Daoy (cell line): ENCODE data around the gene CST7. TPM values are rescaled to one million over a fixed set of nuclear protein-coding genes. Genes with fewer than 3 reads are reported as not detected.
"Not testable (repeated sequence)": the region's sequence is repeated elsewhere in the genome, so short reads cannot be mapped to it uniquely, and the experiment has no call there.

Experiments
- DNase-seq: peaks from one replicate; pipeline ENCODE4 v3.0.0-alpha.2; 2015; ENCODE audit warnings: low read depth
- total RNA-seq: library from RNA; depleted of rRNA; stranded (reverse); fragments of >200 nt; shearing (Covaris generic); gene quantifications from 2 replicates; pipeline ENCODE4 v1.2.3, GENCODE V29; 2014

Gene CST7
- total RNA-seq, 1 experiment from 2014 or later = not detected

- not testable (repeated sequence) for DNase-seq
Observed at GRCh38 chr20:24929867-24930723, 19.0 kb upstream of the CST7 start.

- DNase-seq = not testable (repeated sequence)
Observed at GRCh38 chr20:24930724-24931688, 18.1 kb upstream of the CST7 start.

GRCh38 chr20:24931893-24932292 is 17.2 kb upstream of the CST7 start:
- not testable (repeated sequence) for DNase-seq

DNA sequence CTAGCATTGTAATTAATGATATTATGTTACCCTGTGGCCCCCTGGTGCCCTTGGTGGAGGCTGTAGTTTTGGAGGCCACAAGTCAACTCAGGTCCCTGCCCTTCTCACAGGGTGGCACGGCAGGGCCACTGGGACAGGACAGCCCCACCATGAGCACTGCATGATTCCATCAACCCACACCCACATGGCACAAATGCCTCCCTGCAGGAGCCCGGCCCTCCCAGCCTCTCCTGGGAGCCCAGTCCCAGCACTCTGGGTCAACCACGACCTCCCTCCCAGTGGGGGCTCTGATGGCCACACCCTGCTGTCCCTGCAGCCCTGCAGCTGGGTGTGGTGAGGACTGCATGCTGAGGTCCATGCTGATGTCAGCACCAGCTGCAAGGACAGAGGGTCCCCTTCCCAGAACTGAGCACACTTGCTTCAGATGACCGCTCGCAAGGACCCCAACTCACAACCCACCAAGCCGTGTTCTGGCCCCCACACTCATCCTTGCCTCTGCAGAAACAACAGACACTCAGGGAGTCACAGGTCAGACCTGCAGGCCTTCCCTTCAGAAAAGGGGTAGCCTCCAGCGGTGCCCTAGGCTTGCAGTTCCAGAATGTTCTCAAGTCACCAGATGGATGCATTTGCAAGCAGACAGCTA is 15.7 kb upstream of the CST7 start:
- no peak for DNase-seq

- DNase-seq = no peak
Observed at GRCh38 chr20:24934101-24934661, 14.9 kb upstream of the CST7 start.

- no peak for DNase-seq
Observed at GRCh38 chr20:24934716-24935115, 14.4 kb upstream of the CST7 start.

DNA sequence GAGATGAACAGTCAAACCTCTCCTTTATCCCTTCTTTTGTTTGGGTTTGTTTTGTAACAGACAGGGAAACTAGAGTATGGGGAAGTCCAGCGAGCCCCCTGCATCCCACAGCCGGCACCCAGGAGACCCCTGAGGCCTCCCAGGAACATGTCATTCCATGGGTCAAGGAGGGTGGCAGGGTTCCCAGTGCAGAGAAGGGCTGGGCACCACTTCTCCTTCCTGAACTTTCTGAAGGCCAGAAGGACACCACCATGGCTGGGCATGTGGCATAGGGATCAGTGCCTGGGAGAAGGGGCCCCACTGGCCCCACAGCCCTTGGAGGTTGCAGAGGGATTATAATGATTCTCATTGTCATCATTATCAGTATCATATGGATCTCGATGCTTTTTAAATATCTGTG is 13.9 kb upstream of the CST7 start:
- no peak for DNase-seq

DNA sequence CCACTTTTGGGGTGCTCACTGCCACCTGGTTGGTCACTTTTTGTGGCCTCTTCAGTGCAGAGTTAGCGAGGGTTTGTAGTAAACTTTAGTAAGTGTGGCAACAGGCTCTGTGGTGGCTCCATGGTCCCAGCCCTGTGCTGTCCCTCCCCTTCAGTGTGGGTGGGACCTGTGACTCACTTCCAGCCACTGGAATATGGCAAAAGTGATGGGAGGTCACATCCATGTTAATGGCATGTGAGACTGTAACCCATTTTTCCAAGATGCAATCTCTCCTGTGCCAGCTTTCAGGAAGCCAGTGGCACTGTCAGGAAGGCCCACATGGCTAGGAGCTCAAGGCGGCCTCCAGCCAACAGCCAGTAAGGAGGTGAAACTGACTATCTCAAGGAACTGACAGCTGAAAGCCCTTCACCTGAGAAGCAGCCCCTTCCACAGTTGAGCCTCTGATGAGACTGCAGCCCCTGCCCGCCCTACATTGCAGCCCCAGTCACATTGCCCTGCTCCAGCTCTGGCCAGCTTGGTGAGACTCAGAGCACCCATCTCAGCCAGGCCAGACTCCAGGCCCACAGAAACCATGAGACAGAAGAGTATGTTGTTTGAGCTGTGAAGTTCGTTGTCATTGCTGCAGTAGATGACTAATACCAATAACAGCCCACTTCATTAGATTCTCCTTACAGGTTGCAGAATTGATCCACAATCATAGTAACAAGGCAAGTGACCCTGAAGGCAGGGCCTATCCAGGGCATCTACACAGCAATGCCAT is 13.1 kb upstream of the CST7 start:
- no peak for DNase-seq

- DNase-seq = no peak
Observed at GRCh38 chr20:24936526-24937407, 12.3 kb upstream of the CST7 start.

GRCh38 chr20:24937579-24937978 is 11.5 kb upstream of the CST7 start:
- no peak for DNase-seq

- no peak for DNase-seq
Observed at GRCh38 chr20:24938498-24938897, 10.6 kb upstream of the CST7 start.

DNA sequence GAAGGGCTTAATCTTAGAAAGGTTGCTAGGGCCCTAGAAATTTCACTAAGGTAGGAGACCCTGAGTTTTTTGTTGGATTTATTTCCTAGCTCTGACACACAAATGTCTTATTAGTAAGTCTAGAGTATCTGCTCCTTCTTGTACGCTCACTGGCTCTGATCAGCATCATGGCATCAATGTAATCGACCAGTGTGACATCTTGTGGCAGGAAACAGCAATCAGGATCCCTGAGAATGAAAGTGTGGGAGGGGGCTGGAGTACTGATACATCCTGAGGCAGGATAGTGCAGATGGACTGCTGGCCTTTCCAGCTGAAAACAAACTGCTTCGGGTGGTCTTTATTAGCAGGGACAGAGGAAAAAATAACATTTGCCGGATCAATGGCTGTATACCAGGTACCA is 10.0 kb upstream of the CST7 start:
- no peak for DNase-seq

GRCh38 chr20:24942679-24943078 is 6.4 kb upstream of the CST7 start:
- no peak for DNase-seq

GRCh38 chr20:24943196-24943595 is 5.9 kb upstream of the CST7 start:
- no peak for DNase-seq

- no peak for DNase-seq
Observed at GRCh38 chr20:24943731-24944130, 5.3 kb upstream of the CST7 start.

DNA sequence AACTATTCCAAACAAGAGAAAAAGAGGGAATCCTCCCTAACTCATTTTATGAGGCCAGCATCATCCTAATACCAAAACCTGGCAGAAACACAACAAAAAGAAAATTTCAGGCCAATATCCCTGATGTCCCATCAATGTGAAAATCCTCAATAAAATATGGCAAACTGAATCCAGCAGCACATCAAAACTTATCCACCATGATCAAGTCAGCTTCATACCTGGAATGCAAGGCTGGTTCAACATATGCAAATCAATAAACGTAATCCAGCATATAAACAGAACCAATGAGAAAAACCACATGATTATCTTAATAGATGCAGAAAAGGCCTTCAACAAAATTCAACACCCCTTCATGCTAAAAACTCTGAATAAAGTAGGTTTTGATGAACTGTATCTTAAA is 2.7 kb upstream of the CST7 start:
- DNase-seq = not testable (repeated sequence)

DNA sequence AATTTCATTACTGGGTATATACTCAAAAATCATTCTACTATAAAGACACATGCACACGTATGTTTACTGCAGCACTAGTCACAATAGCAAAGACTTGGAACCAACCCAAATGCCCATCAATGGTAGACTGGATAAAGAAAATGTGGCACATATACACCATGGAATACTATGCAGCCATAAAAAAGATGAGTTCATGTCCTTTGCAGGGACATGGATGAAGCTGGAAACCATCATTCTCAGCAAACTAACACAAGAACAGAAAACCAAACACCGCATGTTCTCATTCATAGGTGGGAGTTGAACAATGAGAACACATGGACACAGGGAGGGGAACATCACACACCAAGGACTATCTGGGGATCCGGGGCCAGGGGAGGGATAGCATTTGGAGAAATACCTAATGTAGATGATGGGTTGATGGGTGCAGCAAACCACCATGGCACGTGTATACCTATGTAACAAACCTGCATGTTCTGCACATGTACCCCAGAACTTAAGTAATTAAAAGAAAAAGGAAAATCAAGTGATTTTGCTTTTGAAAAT is 602 bp upstream of the CST7 start:
- DNase-seq = not testable (repeated sequence)

DNA sequence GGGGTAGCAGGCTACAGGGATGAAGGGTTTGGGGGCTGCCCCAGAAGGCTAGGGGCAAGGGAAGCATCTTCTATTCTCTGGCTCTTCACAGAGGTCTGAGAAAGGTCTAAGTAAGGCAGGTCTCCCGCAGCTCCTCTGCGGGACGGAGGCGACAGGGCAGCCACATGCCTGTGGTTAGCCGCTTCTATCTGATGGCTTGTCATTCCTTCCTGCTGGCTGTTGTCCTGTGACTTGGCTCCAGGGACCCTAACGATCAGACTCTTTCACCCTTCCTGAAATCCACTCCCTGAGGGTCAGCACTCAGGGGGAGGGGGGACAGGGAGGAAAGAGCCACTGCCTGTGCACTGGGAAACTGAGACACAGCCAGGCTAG is 673 bp downstream of the CST7 start:
- DNase-seq = no peak

DNA sequence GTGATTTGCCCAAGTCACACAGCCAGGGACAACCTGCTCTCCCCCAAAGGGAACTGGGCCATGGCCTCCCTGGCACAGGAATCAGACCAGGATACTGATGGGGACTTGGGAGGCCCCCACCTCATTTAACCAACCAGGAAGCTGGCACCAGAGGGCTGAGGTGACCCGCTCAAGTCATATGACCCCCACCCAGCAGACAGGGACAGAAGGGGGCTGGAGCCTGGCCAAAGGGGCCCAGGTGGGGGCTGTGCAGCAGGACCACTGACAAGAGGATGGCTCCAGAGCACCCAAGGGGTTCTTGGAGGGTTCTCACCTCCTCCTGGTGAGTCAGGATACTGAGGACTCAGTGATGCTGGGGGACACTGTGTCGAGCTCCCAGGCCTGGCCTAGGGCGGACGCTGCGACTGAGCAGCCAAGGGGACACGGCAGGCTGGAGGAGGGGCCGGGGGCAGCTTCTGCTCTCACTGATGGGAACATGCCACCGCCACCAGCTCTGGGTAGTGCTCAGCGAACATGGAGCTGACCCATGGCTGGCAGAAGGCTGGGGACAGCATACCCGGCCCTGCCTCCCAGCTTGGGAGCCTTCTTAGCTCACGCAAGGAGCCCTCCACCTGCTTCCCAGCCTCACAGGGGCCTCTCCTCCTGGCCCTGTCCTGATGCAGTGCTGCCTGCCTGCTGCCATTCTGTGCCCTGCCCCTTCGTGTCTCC is 1.2 kb downstream of the CST7 start:
- no peak for DNase-seq
